IMR-90 (cell line): ENCODE measurements around the gene SMYD2. TPM values are rescaled to one million over a fixed set of nuclear protein-coding genes. Genes with fewer than 3 reads are reported as not detected.

Source experiments
- ATAC-seq: fragments of 200-7000 bp; cut with Tn5 transposase; 2 replicates; pipeline ENCODE4 v1.9.1; 2020; ENCODE audit warnings: low read depth, mild to moderate bottlenecking, moderate library complexity
- BruUV-seq: library from RNA; stranded (reverse); fragments of 400-500 nt; replicated peaks from 2 replicates; lab custom pipeline; 2021; lab: Mats Ljungman, UMichigan
- CTCF ChIA-PET: fragments of 300-600 bp; formaldehyde crosslinking; extraction: SDS; loops from one replicate; lab custom pipeline; 2021; ENCODE audit warnings: antibody characterized with exemption; lab: Yijun Ruan, JAX
- POLR2A ChIA-PET: fragments of 300-600 bp; sonication (Branson Sonifier 250); formaldehyde crosslinking; loops from one replicate; lab custom pipeline; 2022; ENCODE audit warnings: antibody characterized with exemption; ENCODE audit not compliant: unreplicated experiment; lab: Charles Lee
- DNase-seq: peaks from one replicate; pipeline ENCODE4 v3.0.0; 2013
- H2AFZ ChIP-seq: replicated peaks from 2 replicates; pipeline ENCODE3; 2013; ENCODE audit warnings: low read length, mild to moderate bottlenecking; ENCODE audit not compliant: poor library complexity
- H2AK5ac ChIP-seq: 2 replicates; pipeline ENCODE4 v1.6.1; 2013; ENCODE audit warnings: low read depth, low read length, inconsistent platforms
- H2AK9ac ChIP-seq: replicated peaks from 2 replicates; pipeline ENCODE3; 2013; ENCODE audit warnings: mild to moderate bottlenecking, low read depth, low read length, moderate library complexity; ENCODE audit not compliant: poor library complexity
- H2BK120ac ChIP-seq: 2 replicates; pipeline ENCODE4 v1.6.1; 2013; ENCODE audit warnings: low read depth, low read length, inconsistent platforms
- H2BK15ac ChIP-seq: 3 replicates; pipeline ENCODE4 v1.6.1; 2013; ENCODE audit warnings: low read depth, low read length, inconsistent platforms
- H2BK20ac ChIP-seq: 2 replicates; pipeline ENCODE4 v1.6.1; 2013; ENCODE audit warnings: low read depth, mild to moderate bottlenecking, inconsistent platforms, low read length, moderate library complexity
- H2BK5ac ChIP-seq: 2 replicates; pipeline ENCODE4 v1.6.1; 2013; ENCODE audit warnings: mild to moderate bottlenecking, low read depth, low read length, inconsistent platforms; ENCODE audit not compliant: poor library complexity, severe bottlenecking
- H3K14ac ChIP-seq: replicated peaks from 2 replicates; pipeline ENCODE4 v1.6.1; 2013; ENCODE audit warnings: low read depth, low read length, inconsistent platforms
- H3K18ac ChIP-seq: 2 replicates; pipeline ENCODE4 v1.6.1; 2013; ENCODE audit warnings: low read depth, low read length, control low read depth
- H3K23ac ChIP-seq: 2 replicates; pipeline ENCODE4 v1.6.1; 2013; ENCODE audit warnings: low read depth, low read length, inconsistent platforms
- H3K27ac ChIP-seq: 2 replicates; pipeline ENCODE4 v1.5.1; 2013; ENCODE audit warnings: mild to moderate bottlenecking, control low read depth, low read length; ENCODE audit not compliant: insufficient read depth
- H3K27me3 ChIP-seq: 2 replicates; pipeline ENCODE4 v1.6.1; 2013; ENCODE audit warnings: low read length; ENCODE audit not compliant: control insufficient read depth, insufficient read depth
- H3K36me3 ChIP-seq: 2 replicates; pipeline ENCODE4 v1.6.1; 2013; ENCODE audit warnings: low read length, mixed read lengths; ENCODE audit not compliant: control insufficient read depth, insufficient read depth
- H3K4ac ChIP-seq: 2 replicates; pipeline ENCODE4 v1.6.1; 2013; ENCODE audit warnings: low read depth, low read length, inconsistent platforms
- H3K4me1 ChIP-seq: 2 replicates; pipeline ENCODE4 v1.6.1; 2013; ENCODE audit warnings: low read length, mixed read lengths; ENCODE audit not compliant: control insufficient read depth, insufficient read depth
- H3K4me2 ChIP-seq: 2 replicates; pipeline ENCODE4 v1.6.1; 2013; ENCODE audit warnings: low read depth, mild to moderate bottlenecking, control low read depth, low read length, moderate library complexity
- H3K4me3 ChIP-seq: 2 replicates; pipeline ENCODE4 v1.5.1; 2013; ENCODE audit warnings: low read depth, mild to moderate bottlenecking, control low read depth, low read length, moderate library complexity; ENCODE audit not compliant: insufficient read depth
- H3K56ac ChIP-seq: 2 replicates; pipeline ENCODE4 v1.6.1; 2013; ENCODE audit warnings: low read length, inconsistent platforms; ENCODE audit not compliant: insufficient read depth; ENCODE audit errors: extremely low read depth
- H3K79me1 ChIP-seq, 2 experiments: 2 replicates each; pipeline ENCODE4 v1.6.1; 2013; ENCODE audit warnings: low read length in 2 of 2, inconsistent platforms in 1 of 2, low read depth in 1 of 2
- H3K9ac ChIP-seq: 2 replicates; pipeline ENCODE4 v1.6.1; 2013; ENCODE audit warnings: low read depth, low read length, control low read depth
- H3K9me1 ChIP-seq: 2 replicates; pipeline ENCODE4 v1.6.1; 2013; ENCODE audit warnings: low read length, inconsistent platforms; ENCODE audit not compliant: insufficient read depth
- H3K9me3 ChIP-seq: 2 replicates; pipeline ENCODE4 v1.6.1; 2013; ENCODE audit warnings: low read length; ENCODE audit not compliant: control insufficient read depth, insufficient read depth
- H4K20me1 ChIP-seq: 2 replicates; pipeline ENCODE4 v1.6.1; 2013; ENCODE audit warnings: low read length, inconsistent platforms; ENCODE audit not compliant: insufficient read depth
- H4K5ac ChIP-seq: 2 replicates; pipeline ENCODE4 v1.6.1; 2013; ENCODE audit warnings: mild to moderate bottlenecking, low read depth, low read length, control low read depth
- H4K8ac ChIP-seq, 2 experiments: 2 replicates each; pipeline ENCODE4 v1.6.1; 2013; ENCODE audit warnings: low read depth in 2 of 2, low read length in 2 of 2, control low read depth in 1 of 2, inconsistent platforms in 1 of 2
- H4K91ac ChIP-seq: 2 replicates; pipeline ENCODE4 v1.6.1; 2013; ENCODE audit warnings: low read depth, low read length, inconsistent platforms; ENCODE audit not compliant: insufficient read depth
- BHLHE40 ChIP-seq: fragments of 150-350 bp; IDR thresholded peaks from 2 replicates; pipeline ENCODE4 v1.6.1; 2016; ENCODE audit warnings: mild to moderate bottlenecking, low read depth, low read length
- CEBPB ChIP-seq: IDR thresholded peaks from 2 replicates; pipeline ENCODE4 v1.6.1; 2012; ENCODE audit warnings: low read depth, low read length, improper control_type of control experiment
- CHD1 ChIP-seq: IDR thresholded peaks from 2 replicates; pipeline ENCODE4 v1.6.1; 2012; ENCODE audit warnings: low read depth, low read length, improper control_type of control experiment
- ELK1 ChIP-seq: fragments of 150-350 bp; IDR thresholded peaks from 2 replicates; pipeline ENCODE4 v1.6.1; 2016; ENCODE audit warnings: low read depth, mild to moderate bottlenecking, low read length, moderate library complexity, borderline replicate concordance
- FOS ChIP-seq: fragments of 150-350 bp; IDR thresholded peaks from 2 replicates; pipeline ENCODE4 v1.6.1; 2016; ENCODE audit warnings: low read depth, low read length
- MAFK ChIP-seq: IDR thresholded peaks from 2 replicates; pipeline ENCODE4 v1.6.1; 2012; ENCODE audit warnings: low read depth, low read length, improper control_type of control experiment
- MAZ ChIP-seq: IDR thresholded peaks from 2 replicates; pipeline ENCODE4 v1.6.1; 2012; ENCODE audit warnings: low read depth, mild to moderate bottlenecking, low read length, improper control_type of control experiment, moderate library complexity, borderline replicate concordance
- MXI1 ChIP-seq: IDR thresholded peaks from 2 replicates; pipeline ENCODE4 v1.6.1; 2012; ENCODE audit warnings: low read depth, mild to moderate bottlenecking, low read length, moderate library complexity, borderline replicate concordance
- NFE2L2 ChIP-seq: fragments of 150-350 bp; IDR thresholded peaks from 2 replicates; pipeline ENCODE4 v1.6.1; 2016; ENCODE audit warnings: low read depth, mild to moderate bottlenecking, low read length
- POLR2A ChIP-seq: IDR thresholded peaks from 2 replicates; pipeline ENCODE4 v1.6.1; 2012; ENCODE audit warnings: mild to moderate bottlenecking, low read depth, low read length
- RAD21 ChIP-seq: IDR thresholded peaks from 2 replicates; pipeline ENCODE4 v1.6.1; 2012; ENCODE audit warnings: low read length, improper control_type of control experiment
- RCOR1 ChIP-seq: IDR thresholded peaks from 2 replicates; pipeline ENCODE4 v1.6.1; 2012; ENCODE audit warnings: mild to moderate bottlenecking, low read length, improper control_type of control experiment; ENCODE audit not compliant: insufficient replicate concordance
- RFX5 ChIP-seq: IDR thresholded peaks from 2 replicates; pipeline ENCODE4 v1.8.0; 2012; ENCODE audit warnings: low read depth, mild to moderate bottlenecking, low read length, moderate library complexity
- SMC3 ChIP-seq: fragments of 150-350 bp; IDR thresholded peaks from 2 replicates; pipeline ENCODE4 v1.6.1; 2016; ENCODE audit warnings: low read depth, mild to moderate bottlenecking, antibody characterized with exemption, low read length, moderate library complexity
- USF2 ChIP-seq: fragments of 150-350 bp; IDR thresholded peaks from 2 replicates; pipeline ENCODE4 v1.6.1; 2017; ENCODE audit warnings: mild to moderate bottlenecking, antibody characterized with exemption, low read length, low read depth
- WGBS, 2 experiments: methylation state at CpG; one replicate each; pipeline versions ENCODE4 v1.1.5 to v1.1.7; 2013; ENCODE audit warnings: missing lambda C conversion rate in 2 of 2; ENCODE audit not compliant: insufficient read length in 1 of 2; ENCODE audit errors: extremely low coverage in 2 of 2; 5-methylcytosine and 5-hydroxymethylcytosine counted together
- dilution Hi-C: fragments of 300-500 bp; cut with HindIII; formaldehyde crosslinking; loops from one replicate; pipeline ENCODE4 v1.14.3; 2018; ENCODE audit warnings: low sequenced_read_pairs; ENCODE audit not compliant: unreplicated experiment
- in situ Hi-C: fragments of 300-500 bp; cut with MboI; formaldehyde crosslinking; loops from 3 replicates; pipeline ENCODE4 v1.14.3; 2019; ENCODE audit warnings: low sequenced_read_pairs, inconsistent platforms, mixed read lengths
- intact Hi-C: fragments of 100-400 bp; cut with micrococcal nuclease; formaldehyde crosslinking; loops from 2 replicates; pipeline ENCODE4 v1.10.0; 2022
- polyA plus RNA-seq, 3 experiments: library from polyadenylated mRNA; depleted of rRNA; stranded (reverse); fragments of >200 nt; gene quantifications; 2 replicates each; pipeline ENCODE4 v1.2.3, GENCODE V29; 2012; ENCODE audit warnings: low replicate concordance in 1 of 3
- total RNA-seq: library from RNA; depleted of rRNA; stranded (reverse); fragments of >200 nt; gene quantifications from 2 replicates; pipeline ENCODE4 v1.2.3, GENCODE V29; 2012
- TF ChIP-seq, protein P1 (sequence below): conservative IDR thresholded peaks from 2 replicates; pipeline ENCODE4 v1.5.1; 2012; ENCODE audit warnings: mild to moderate bottlenecking, low read depth, low read length, improper control_type of control experiment

The SMYD2 gene
- total and polyA plus RNA-seq, 2 of the 4 experiments (the other 2 are of a cell fraction): 32.7 to 61.7 TPM

- H4K5ac ChIP-seq: no peak overlapping the region; the same call in 1 of the 2 replicates
- no peak overlapping the region for H2BK5ac ChIP-seq
- no peaks in the 10 kb centered on the region for H3K27me3 ChIP-seq
- intact Hi-C loops: no loop called here
- H3K36me3 ChIP-seq: peaks cover 29% of the 10 kb centered on the region
- ChIA-PET CTCF (interaction anchor here (1.1 to 1.8 kb wide), 3 partner anchors 16 to 236 kb away, joined by 3 to 6 read pairs (median 5); no protein-coding TSS in a partner anchor), POLR2A (interaction anchor here (0.7 kb wide), 1 partner anchor 127 kb away, joined by 4 read pairs; no protein-coding TSS in a partner anchor)
- no peak overlapping the region for H3K23ac ChIP-seq
- in situ Hi-C loops: no loop called here
- peaks cover 3% of the 10 kb centered on the region for H3K4me1 ChIP-seq
- no peak overlapping the region for H2AK9ac ChIP-seq
- H2AFZ ChIP-seq: no peak overlapping the region
- peaks cover 13 to 25% of the 10 kb centered on the region in 2 experiments; a peak in 3 of 4 replicates for H3K79me1 ChIP-seq
- no peaks in the 10 kb centered on the region for H3K9me3 ChIP-seq
- no peak overlapping the region for H4K8ac ChIP-seq
- BruUV-seq: no TSS peak
- dilution Hi-C loops: no loop called here
- H2BK20ac ChIP-seq: no peak overlapping the region
- no peak overlapping the region for H3K18ac ChIP-seq
- no peak overlapping the region for H3K14ac ChIP-seq
- peaks cover 6% of the 10 kb centered on the region; the same call in 1 of the 2 replicates for H3K9me1 ChIP-seq
- H3K9ac ChIP-seq: no peak overlapping the region
- H4K91ac ChIP-seq: no peak overlapping the region
- TF ChIP-seq MAFK (no peak), NFE2L2 (no peak), RAD21 (no peak), CHD1 (no peak), BHLHE40 (no peak), SMC3 (no peak), CEBPB (no peak), RCOR1 (no peak), RFX5 (no peak), USF2 (no peak), POLR2A (no peak), MAZ (no peak), FOS (no peak), ELK1 (no peak), MXI1 (no peak)
- TF ChIP-seq, protein P1, sequence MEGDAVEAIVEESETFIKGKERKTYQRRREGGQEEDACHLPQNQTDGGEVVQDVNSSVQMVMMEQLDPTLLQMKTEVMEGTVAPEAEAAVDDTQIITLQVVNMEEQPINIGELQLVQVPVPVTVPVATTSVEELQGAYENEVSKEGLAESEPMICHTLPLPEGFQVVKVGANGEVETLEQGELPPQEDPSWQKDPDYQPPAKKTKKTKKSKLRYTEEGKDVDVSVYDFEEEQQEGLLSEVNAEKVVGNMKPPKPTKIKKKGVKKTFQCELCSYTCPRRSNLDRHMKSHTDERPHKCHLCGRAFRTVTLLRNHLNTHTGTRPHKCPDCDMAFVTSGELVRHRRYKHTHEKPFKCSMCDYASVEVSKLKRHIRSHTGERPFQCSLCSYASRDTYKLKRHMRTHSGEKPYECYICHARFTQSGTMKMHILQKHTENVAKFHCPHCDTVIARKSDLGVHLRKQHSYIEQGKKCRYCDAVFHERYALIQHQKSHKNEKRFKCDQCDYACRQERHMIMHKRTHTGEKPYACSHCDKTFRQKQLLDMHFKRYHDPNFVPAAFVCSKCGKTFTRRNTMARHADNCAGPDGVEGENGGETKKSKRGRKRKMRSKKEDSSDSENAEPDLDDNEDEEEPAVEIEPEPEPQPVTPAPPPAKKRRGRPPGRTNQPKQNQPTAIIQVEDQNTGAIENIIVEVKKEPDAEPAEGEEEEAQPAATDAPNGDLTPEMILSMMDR: no peak
- no peak for ATAC-seq
- H3K4me2 ChIP-seq: no peak overlapping the region
- H3K4ac ChIP-seq: no peak overlapping the region
- no peak for DNase-seq
- H2BK120ac ChIP-seq: no peak overlapping the region
- no peaks in the 10 kb centered on the region for H4K20me1 ChIP-seq
- no CpG with 5 or more reads among the region's 5 CpGs for WGBS, 2 experiments
- H2AK5ac ChIP-seq: no peak overlapping the region
- H2BK15ac ChIP-seq: no peak overlapping the region
- no peak overlapping the region for H3K27ac ChIP-seq
- H3K56ac ChIP-seq: no peak overlapping the region
- H3K4me3 ChIP-seq: no peak overlapping the region
Measured at GRCh38 chr1:214349008-214349407, 68.0 kb downstream of the SMYD2 start.
